HG02981 (cell line): ENCODE measurements around the gene MLLT3.

Source experiments
- ATAC-seq: cut with Tn5 transposase; IDR thresholded peaks from one replicate; pipeline ENCODE4 v1.9.1; 2021; ENCODE audit warnings: mild to moderate bottlenecking, moderate library complexity; ENCODE audit not compliant: unreplicated experiment

MLLT3 gene

GRCh38 chr9:20524776-20525175, 97.5 kb downstream of the MLLT3 start:
- ATAC-seq: no peak

DNA sequence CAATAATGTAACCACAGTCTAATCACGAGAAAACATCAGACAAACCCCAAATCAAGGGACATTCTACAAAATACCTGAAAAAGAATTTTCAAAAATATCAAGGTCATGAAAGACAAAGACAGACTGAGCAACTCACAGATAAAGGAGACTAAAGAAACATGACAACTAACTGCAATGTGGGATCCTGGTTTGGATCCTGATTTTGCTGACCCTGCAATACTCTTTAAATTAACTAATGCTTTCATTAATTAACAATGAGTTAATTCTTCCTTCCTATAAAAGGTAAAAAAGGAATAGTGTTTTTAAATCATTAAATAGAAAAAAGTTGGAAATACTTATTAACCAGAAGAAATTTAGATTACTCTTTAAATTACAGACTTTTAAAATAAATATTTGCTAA, 103.6 kb downstream of the MLLT3 start:
- ATAC-seq: no peak

- ATAC-seq: no peak
Observed at GRCh38 chr9:20513126-20513913, 109.0 kb downstream of the MLLT3 start.

DNA sequence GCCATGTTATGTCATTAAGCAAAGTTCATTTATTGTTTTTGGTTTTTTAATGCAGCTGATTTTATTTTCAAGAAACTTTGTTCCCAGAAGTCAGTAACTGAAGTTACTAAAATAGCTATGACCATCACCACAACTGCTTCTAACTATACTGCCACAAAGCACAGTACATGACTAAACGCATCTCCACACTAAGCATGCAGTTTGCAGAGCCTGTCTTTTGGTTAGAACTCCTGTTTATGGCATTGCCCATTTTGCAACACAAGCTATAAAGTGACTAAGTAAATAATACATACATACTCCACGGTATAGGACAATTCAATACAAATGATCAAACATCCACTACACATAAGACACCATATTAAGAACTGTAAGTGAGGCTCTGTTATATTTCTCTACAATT, 109.7 kb downstream of the MLLT3 start:
- ATAC-seq: no peak

- ATAC-seq: no peak
Observed at GRCh38 chr9:20512106-20512505, 110.2 kb downstream of the MLLT3 start.

- no peak for ATAC-seq
Observed at GRCh38 chr9:20511686-20512085, 110.6 kb downstream of the MLLT3 start.

DNA sequence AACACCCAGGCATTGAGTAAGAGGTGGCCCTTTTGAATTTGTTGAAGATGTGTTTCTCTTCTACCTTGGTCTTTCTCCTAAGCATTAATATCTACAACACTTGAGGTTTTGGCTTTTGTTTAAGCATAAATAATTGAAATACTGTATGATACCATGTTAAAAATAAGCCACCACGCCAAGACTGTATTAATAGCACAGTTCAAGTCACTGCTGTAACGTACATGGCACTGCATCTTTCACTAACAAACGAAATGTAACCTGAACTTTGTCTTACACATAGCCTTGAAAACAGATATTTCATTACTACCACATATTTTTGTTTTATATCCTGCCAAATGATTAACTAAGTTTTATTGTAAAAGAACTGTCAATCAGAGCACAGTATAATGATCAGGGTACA, 112.8 kb downstream of the MLLT3 start:
- ATAC-seq: no peak

DNA sequence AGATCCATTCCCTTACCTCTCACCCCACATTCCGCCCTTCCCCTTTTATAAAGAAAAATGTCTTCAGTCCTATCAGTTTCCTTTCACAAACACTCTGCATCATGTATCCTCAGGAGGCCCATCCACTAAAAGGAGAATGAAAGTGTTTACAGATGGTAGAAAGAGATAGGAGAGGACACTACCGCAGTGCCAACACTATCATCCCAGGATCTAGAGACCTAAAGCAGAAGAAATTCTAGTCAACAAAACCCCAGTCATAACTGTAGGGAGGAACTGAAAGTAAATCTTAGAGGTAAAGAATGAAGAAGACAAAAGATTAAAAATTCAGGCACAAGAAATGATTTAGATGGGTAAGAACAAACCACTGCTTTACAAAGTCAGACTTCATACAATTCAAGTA, 114.1 kb downstream of the MLLT3 start:
- peak; percentile 77 for ATAC-seq

DNA sequence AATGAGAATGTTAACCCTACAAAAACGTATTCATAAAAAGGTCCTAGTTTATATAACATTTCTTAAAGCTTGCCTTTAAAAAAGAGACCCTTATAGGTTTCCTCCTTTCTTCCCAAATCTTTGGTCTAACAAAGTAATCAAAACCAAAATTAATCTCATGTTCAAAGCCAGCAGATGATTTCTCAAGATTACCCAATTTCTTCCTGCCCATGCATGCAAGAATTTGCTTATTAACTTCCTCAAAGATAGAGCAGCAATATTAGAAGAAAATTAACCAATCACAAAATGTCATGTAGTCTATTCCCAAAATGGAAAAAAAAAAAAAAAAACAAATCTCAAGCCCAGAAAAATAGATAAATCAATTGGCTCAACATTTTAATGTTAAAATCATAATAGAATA, 114.9 kb downstream of the MLLT3 start:
- ATAC-seq: no peak

DNA sequence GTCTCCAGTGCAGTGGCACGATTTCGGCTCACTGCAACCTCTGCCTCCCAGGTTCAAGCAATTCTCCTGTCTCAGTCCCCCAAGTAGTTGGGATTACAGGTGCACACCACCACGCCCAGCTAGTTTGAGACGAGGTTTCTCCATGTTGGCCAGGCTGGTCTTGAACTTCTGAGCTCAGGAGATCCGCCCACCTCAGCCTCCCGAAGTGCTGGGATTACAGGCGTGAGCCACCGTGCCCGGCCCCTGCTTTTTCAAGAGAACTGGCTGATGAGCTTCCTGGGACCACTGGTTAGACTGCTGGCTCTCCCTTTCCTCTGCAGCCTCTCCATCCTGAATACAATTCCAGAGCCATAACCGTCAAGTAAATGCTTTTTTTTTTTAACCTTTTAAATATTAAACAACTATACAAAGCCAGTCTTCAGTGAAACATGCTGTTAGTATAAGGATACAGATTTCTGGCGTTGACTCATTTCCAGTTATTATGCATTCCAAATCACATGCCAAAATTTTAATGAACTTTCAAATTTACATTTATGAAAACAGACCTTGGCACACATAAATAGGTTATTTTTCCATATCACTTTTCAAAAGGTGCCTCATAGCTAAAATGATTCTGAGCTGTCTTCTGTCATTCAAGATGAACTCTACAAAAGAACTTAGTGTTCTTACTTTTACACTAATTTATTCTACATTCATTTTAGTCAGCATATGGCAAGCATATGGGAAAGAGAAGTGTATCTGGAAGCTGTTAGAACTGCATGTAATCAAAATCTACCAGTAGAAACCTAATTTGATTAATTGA, 116.0 kb downstream of the MLLT3 start:
- ATAC-seq: no peak

- no peak for ATAC-seq
Observed at GRCh38 chr9:20505574-20505973, 116.7 kb downstream of the MLLT3 start.

DNA sequence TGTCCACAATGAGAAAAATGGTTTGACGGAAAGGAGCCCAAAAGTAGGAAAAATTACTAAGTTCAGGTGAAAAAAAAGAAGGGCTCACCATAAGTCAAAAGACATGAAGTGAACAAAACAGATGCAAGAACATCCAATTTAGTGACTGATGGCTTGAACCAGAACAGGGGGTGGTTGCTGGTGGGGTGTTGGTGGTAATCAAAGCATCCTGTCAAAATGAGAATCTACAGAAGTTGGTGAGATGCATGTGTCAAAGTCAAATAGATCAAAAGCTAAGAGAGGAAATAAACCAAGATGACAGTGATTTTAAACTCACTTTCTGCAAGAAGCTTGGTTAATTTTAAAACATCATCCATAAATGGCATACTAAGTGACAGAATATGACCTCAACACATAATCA, 117.4 kb downstream of the MLLT3 start:
- ATAC-seq: no peak

- no peak for ATAC-seq
Observed at GRCh38 chr9:20500101-20500500, 122.2 kb downstream of the MLLT3 start.

GRCh38 chr9:20499013-20499412, 123.3 kb downstream of the MLLT3 start:
- ATAC-seq: no peak

DNA sequence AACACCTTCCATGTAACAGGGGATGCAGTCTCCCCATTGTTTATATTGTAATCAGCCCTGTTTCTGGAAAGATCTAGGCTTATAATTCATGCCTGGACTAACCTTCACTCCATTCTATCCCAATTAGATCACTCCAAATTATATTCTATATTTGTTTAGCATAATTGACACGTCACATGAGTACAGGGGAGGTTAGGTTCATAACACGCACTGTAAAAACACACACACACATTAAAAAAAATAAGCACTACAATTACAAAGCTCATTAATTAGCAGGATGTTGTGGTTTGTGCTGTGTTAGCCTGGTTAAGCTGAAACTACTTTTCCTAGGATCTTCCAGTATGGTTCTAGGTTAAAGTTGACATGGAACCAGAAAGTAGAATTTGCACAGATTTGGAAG, 126.0 kb downstream of the MLLT3 start:
- ATAC-seq: no peak

GRCh38 chr9:20495098-20495497, 127.2 kb downstream of the MLLT3 start:
- no peak for ATAC-seq

- ATAC-seq: no peak
Observed at GRCh38 chr9:20494035-20494434, 128.3 kb downstream of the MLLT3 start.

GRCh38 chr9:20492772-20493171, 129.5 kb downstream of the MLLT3 start:
- ATAC-seq: no peak

DNA sequence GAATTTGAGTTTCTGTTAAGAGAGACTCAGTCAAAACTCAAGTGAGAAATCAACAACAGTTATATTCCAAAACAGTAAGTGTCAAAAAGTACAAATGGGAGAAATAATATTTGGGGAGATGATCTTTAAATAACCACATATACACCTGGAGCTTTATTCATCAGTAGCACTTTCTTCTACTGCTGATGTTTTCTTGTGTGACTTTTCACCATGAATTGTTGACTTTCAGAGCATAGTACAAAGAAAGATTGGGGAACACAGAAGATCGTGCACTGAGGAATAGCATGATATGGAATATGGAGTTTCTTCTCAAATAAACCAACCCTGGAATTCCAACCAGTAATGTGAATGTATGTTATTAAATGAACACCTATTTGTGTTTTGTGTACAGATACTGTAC, 130.7 kb downstream of the MLLT3 start:
- ATAC-seq: no peak

DNA sequence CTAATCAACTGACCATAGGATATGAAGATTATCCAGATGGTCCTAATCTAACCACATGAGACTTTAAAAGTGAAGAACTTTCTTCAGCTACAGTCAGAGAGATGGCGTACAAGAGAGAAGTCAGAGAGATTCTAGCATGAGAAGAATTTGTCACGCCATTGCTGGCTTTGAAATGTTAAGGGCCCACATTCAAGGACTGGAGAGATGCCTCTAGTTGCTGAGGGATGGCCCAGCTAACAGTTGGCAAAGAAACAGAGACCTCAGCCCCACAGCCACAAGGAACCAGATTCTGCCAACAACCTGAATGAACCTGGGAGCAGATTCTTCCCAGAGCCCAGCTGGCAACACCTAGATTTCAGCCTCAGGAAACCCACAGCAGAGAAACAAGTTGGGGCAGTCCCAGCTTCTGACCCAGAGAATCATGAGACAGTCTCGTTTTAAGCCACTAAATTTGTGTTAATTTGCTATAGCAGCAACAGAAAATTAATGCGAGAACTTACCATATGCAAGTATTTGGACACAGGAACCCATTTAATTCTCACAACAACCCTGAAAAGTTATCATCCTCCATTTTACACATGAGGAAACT, 132.0 kb downstream of the MLLT3 start:
- ATAC-seq: no peak

- no peak for ATAC-seq
Observed at GRCh38 chr9:20488691-20489090, 133.6 kb downstream of the MLLT3 start.

DNA sequence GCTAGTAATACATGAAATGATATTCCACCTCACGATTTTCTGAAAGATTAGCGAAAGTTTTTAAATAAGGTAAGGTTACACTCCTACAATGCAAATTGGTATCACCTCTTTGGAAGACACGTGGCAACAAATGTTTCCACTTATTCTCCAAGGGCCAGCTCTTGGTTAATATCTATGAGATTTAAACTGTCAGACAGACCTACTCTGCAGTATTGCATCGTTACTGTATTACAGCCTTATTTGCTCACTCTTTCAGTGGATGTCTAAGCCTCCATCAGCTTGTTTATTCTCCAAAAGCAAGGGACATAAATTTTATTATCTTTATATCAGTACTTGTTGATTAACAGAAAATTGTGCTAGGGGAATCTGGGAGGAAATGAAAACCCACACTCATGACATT, 135.7 kb downstream of the MLLT3 start:
- ATAC-seq: no peak
